ENCODE measurements around the gene AP1S3. TPM values are rescaled to one million over a fixed set of nuclear protein-coding genes. Genes with fewer than 3 reads are reported as not detected.

Gene AP1S3
- total and polyA plus RNA-seq, 2 of the 4 experiments (the other 2 are of a cell fraction) = 2.5 to 4.1 TPM

DNA sequence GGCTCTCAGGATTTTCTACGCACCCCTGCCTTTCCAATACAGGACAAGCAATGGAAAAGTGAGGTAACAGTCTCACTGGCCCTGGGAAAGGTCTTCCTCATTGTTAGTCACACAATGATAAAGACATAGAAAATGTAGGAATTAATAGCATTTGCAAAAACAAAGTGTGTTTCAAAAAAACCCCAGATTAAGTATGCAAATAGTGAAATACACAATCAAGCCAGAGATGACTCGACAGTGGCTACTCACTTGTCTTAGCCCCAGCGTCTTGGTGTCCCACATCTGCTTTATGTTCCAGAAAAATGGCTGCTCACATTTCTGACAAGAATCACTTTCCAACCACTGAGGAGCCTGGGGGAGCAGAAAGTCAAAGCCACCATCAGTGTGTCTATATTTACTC is 47.0 kb upstream of the AP1S3 start:
- Histone ChIP-seq H3K14ac (replicated peaks; ENCODE audit: low read depth, low read length) (no peak overlapping the region), H3K36me3 (ENCODE audit: control insufficient read depth, insufficient read depth, low read length) (peaks cover 35% of the 10 kb centered on the region), H2BK15ac (ENCODE audit: low read depth, low read length) (no peak overlapping the region), H3K9ac (ENCODE audit: low read depth, low read length) (no peak overlapping the region), H4K91ac (ENCODE audit: insufficient read depth, low read depth, low read length) (no peak overlapping the region), H3K9me1 (ENCODE audit: insufficient read depth, low read length) (peaks cover 3% of the 10 kb centered on the region; the same call in 1 of the 2 replicates), H3K27me3 (ENCODE audit: control insufficient read depth, insufficient read depth, low read length) (no peaks in the 10 kb centered on the region), H3K4me3 (ENCODE audit: insufficient read depth, low read depth, low read length) (no peak overlapping the region), H2AK9ac (replicated peaks; ENCODE audit: low read depth, low read length, poor library complexity) (no peak overlapping the region), H2BK20ac (ENCODE audit: low read depth, low read length) (no peak overlapping the region), H2BK5ac (ENCODE audit: low read depth, low read length, poor library complexity, severe bottlenecking) (no peak overlapping the region), H3K18ac (ENCODE audit: low read depth, low read length) (no peak overlapping the region), H3K27ac (ENCODE audit: insufficient read depth, low read length) (peak overlapping the region; percentile 65), H4K8ac (ENCODE audit: low read depth in 2 of 2, low read length in 2 of 2) (no peak overlapping the region), H3K9me3 (ENCODE audit: control insufficient read depth, insufficient read depth, low read length) (no peaks in the 10 kb centered on the region), H4K20me1 (ENCODE audit: insufficient read depth, low read length) (no peaks in the 10 kb centered on the region; the same call in 1 of the 2 replicates), H3K4me2 (ENCODE audit: low read depth, low read length) (no peak overlapping the region), H2BK120ac (ENCODE audit: low read depth, low read length) (no peak overlapping the region), H4K5ac (ENCODE audit: low read depth, low read length) (no peak overlapping the region), H2AK5ac (ENCODE audit: low read depth, low read length) (no peak overlapping the region), H3K4ac (ENCODE audit: low read depth, low read length) (0 out of 2 replicates have a peak overlapping the region, but pooled peaks have one; percentile 13), H3K4me1 (ENCODE audit: control insufficient read depth, insufficient read depth, low read length) (peaks cover 10% of the 10 kb centered on the region), H3K79me1 (ENCODE audit: low read depth in 1 of 2, low read length in 2 of 2) (peaks cover 10 to 22% of the 10 kb centered on the region in 2 experiments), H2AFZ (replicated peaks; ENCODE audit: low read length, poor library complexity) (no peak overlapping the region), H3K23ac (ENCODE audit: low read depth, low read length) (no peak overlapping the region), H3K56ac (ENCODE audit: extremely low read depth, insufficient read depth, low read length) (no peak overlapping the region)
- ATAC-seq (ENCODE audit: low read depth) = peak; percentile 31; the same call in 1 of the 2 replicates
- no peak for TF ChIP-seq CHD1 (IDR thresholded peaks at IDR 0.05; ENCODE audit: low read depth, low read length)
- TF ChIP-seq RCOR1 (IDR thresholded peaks at IDR 0.05; ENCODE audit: insufficient replicate concordance, low read length) = no peak
- TF ChIP-seq, protein P1, sequence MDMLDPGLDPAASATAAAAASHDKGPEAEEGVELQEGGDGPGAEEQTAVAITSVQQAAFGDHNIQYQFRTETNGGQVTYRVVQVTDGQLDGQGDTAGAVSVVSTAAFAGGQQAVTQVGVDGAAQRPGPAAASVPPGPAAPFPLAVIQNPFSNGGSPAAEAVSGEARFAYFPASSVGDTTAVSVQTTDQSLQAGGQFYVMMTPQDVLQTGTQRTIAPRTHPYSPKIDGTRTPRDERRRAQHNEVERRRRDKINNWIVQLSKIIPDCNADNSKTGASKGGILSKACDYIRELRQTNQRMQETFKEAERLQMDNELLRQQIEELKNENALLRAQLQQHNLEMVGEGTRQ (IDR thresholded peaks at IDR 0.05; ENCODE audit: low read depth, low read length) = no peak
- TF ChIP-seq MXI1 (IDR thresholded peaks at IDR 0.05; ENCODE audit: borderline replicate concordance, low read depth, low read length) = no peak
- TF ChIP-seq NFE2L2 (IDR thresholded peaks at IDR 0.05; ENCODE audit: low read depth, low read length) = no peak
- TF ChIP-seq POLR2A (IDR thresholded peaks at IDR 0.05; ENCODE audit: low read depth, low read length) = no peak
- TF ChIP-seq RAD21 (IDR thresholded peaks at IDR 0.05; ENCODE audit: low read length) = no peak
- TF ChIP-seq FOS (IDR thresholded peaks at IDR 0.05; ENCODE audit: low read depth, low read length) = no peak; the same call in 1 of the 2 replicates
- POLR2A ChIA-PET (ENCODE audit: unreplicated experiment) = no interaction called here
- DNase-seq = peak; percentile 76
- intact Hi-C loops (cut with micrococcal nuclease) (no loop called here), in situ Hi-C loops (cut with MboI; ENCODE audit: low sequenced_read_pairs) (no loop called here), dilution Hi-C loops (cut with HindIII; ENCODE audit: low sequenced_read_pairs, unreplicated experiment) (no loop called here)
- CTCF ChIA-PET = no interaction called here
- 0% methylated on average over 1 of the region's 3 CpGs; no CpG with 5 or more reads in 1 of the 2 experiments for WGBS, 2 experiments (ENCODE audit: extremely low coverage in 2 of 2, insufficient read length in 1 of 2)
- BruUV-seq (replicated peaks) = no TSS peak

Measured in IMR-90 (cell line).